Measurements from ENCODE around the gene LCT. TPM values are rescaled to one million over a fixed set of nuclear protein-coding genes. Genes with fewer than 3 reads are reported as not detected.

The LCT gene
- total RNA-seq, 1 experiment from 2014 or later: 0.04 TPM

DNA sequence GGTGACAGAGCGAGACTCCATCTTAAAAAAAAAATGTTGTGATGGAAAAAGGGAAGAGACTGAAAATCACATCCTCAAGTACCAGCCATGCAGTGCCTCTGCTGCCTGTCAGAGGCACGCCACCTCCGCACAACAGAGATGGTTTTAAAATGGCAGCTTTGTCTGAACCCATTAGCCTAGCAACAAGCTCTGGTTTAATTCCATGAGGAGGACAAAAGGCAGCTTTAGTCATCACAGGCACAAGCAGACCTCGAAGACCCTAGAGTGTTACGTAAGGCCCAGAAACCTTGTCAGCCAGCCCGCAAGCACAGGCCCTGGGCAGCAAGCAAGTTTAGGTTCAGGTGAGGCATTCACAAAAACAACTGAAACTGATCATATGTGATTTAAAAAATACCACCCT lies 10.4 kb downstream of the LCT start:
- H3T11ph ChIP-seq (ENCODE audit: low read length): no peak overlapping the region
- H4K5ac ChIP-seq (ENCODE audit: insufficient read length, low read depth, low read length): no peak overlapping the region
- no peak overlapping the region for H2BK15ac ChIP-seq (ENCODE audit: low read depth, low read length)
- Mint-ChIP-seq H3K9me3 (peaks cover 10% of the 10 kb centered on the region in 2 experiments; a peak in 4 of 5 replicates), H3K27ac (no peak overlapping the region), H3K36me3 (ENCODE audit: insufficient read depth in 1 of 3, low read depth in 3 of 3) (peaks cover 0 to 7% (median 4%) of the 10 kb centered on the region in 3 experiments; a peak in 4 of 7 replicates), H3K4me3 (no peak overlapping the region), H3K4me1 (no peaks in the 10 kb centered on the region), H3K27me3 (ENCODE audit: low read depth) (no peaks in the 10 kb centered on the region; the same call in 1 of the 2 replicates)
- H3K4ac ChIP-seq (ENCODE audit: low read depth, low read length): no peak overlapping the region
- H3K23ac ChIP-seq (ENCODE audit: insufficient read length, low read depth, low read length): no peak overlapping the region
- H2BK12ac ChIP-seq (ENCODE audit: insufficient read length, low read depth, low read length): no peak overlapping the region
- no peaks in the 10 kb centered on the region for H3K23me2 ChIP-seq (ENCODE audit: insufficient read length, low read depth, low read length, poor library complexity, severe bottlenecking)
- H3K79me1 ChIP-seq (ENCODE audit: insufficient read depth, low read depth, low read length, poor library complexity, severe bottlenecking): no peaks in the 10 kb centered on the region
- H3K4me2 ChIP-seq (ENCODE audit: insufficient read depth, insufficient read length, low read length): no peak overlapping the region
- H3K56ac ChIP-seq (ENCODE audit: insufficient read length, low read depth, low read length): no peak overlapping the region
- no peak for DNase-seq
- H2BK20ac ChIP-seq (ENCODE audit: low read depth, low read length, poor library complexity, severe bottlenecking): no peak overlapping the region
- H2BK120ac ChIP-seq (ENCODE audit: low read depth, low read length, poor library complexity, severe bottlenecking): no peak overlapping the region
- no peaks in the 10 kb centered on the region for H3K9me3 ChIP-seq (ENCODE audit: control insufficient read depth, low read depth, low read length)
- no peak overlapping the region for H3K27ac ChIP-seq (ENCODE audit: insufficient read length, low read depth, low read length)
- H3K27me3 ChIP-seq (ENCODE audit: insufficient read depth, low read length): no peaks in the 10 kb centered on the region
- no peaks in the 10 kb centered on the region for H3K79me2 ChIP-seq (ENCODE audit: insufficient read depth, low read length)
- no peak overlapping the region for H3K14ac ChIP-seq (ENCODE audit: insufficient read depth, low read length)
- no peaks in the 10 kb centered on the region for H3K4me1 ChIP-seq (ENCODE audit: insufficient read depth, low read length)
- no peaks in the 10 kb centered on the region for H4K20me1 ChIP-seq (ENCODE audit: control insufficient read depth, insufficient read depth, insufficient read length)
- H3K18ac ChIP-seq (ENCODE audit: insufficient read length, low read depth, low read length): no peak overlapping the region
- H4K91ac ChIP-seq (ENCODE audit: insufficient read length, low read depth, low read length): no peak overlapping the region
- H3K9ac ChIP-seq (ENCODE audit: extremely low read depth, insufficient read length, low read length): no peak overlapping the region
- no CpG with 5 or more reads among the region's 6 CpGs for WGBS (ENCODE audit: extremely low coverage, insufficient read length, low lambda C conversion rate)
- H2BK5ac ChIP-seq (ENCODE audit: insufficient read length, low read length): no peak overlapping the region
- H2AFZ ChIP-seq (ENCODE audit: low read length): no peak overlapping the region
- TF ChIP-seq, protein P1, sequence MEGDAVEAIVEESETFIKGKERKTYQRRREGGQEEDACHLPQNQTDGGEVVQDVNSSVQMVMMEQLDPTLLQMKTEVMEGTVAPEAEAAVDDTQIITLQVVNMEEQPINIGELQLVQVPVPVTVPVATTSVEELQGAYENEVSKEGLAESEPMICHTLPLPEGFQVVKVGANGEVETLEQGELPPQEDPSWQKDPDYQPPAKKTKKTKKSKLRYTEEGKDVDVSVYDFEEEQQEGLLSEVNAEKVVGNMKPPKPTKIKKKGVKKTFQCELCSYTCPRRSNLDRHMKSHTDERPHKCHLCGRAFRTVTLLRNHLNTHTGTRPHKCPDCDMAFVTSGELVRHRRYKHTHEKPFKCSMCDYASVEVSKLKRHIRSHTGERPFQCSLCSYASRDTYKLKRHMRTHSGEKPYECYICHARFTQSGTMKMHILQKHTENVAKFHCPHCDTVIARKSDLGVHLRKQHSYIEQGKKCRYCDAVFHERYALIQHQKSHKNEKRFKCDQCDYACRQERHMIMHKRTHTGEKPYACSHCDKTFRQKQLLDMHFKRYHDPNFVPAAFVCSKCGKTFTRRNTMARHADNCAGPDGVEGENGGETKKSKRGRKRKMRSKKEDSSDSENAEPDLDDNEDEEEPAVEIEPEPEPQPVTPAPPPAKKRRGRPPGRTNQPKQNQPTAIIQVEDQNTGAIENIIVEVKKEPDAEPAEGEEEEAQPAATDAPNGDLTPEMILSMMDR (conservative IDR thresholded peaks at IDR 0.05): no peak
- no peak overlapping the region for H4K8ac ChIP-seq (replicated peaks; ENCODE audit: insufficient read length, low read depth, low read length)
- no peak overlapping the region for H2AK5ac ChIP-seq (ENCODE audit: insufficient read length, low read length)

All from H9 (cell line).